Parathyroid adenoma (tissue), 2 donors: Measurements from ENCODE around the gene TRAFD1.
"Not testable (repeated sequence)": the region's sequence is repeated elsewhere in the genome, so short reads cannot be mapped to it uniquely, and the experiment has no call there.

ENCODE experiments used
- H2AFZ ChIP-seq: fragments of 300-600 bp; sonication (generic); one replicate; pipeline ENCODE4 v1.7.0; 2017; ENCODE audit warnings: antibody characterized with exemption, mild to moderate bottlenecking
- H3K27ac ChIP-seq: fragments of 300-600 bp; sonication (generic); one replicate; pipeline ENCODE4 v1.7.0; 2017
- H3K27me3 ChIP-seq: fragments of 300-600 bp; sonication (generic); one replicate; pipeline ENCODE4 v1.7.0; 2017; ENCODE audit warnings: low read length; ENCODE audit not compliant: control insufficient read depth, insufficient read depth
- H3K36me3 ChIP-seq: fragments of 300-600 bp; sonication (generic); one replicate; pipeline ENCODE4 v1.7.0; 2017; ENCODE audit warnings: low read length; ENCODE audit not compliant: control insufficient read depth, insufficient read depth
- H3K4me1 ChIP-seq: fragments of 300-600 bp; sonication (generic); one replicate; pipeline ENCODE4 v1.7.0; 2017; ENCODE audit warnings: control low read depth
- H3K4me2 ChIP-seq: fragments of 300-600 bp; sonication (generic); one replicate; pipeline ENCODE4 v1.7.0; 2017; ENCODE audit warnings: low read length
- H3K4me3 ChIP-seq: fragments of 300-600 bp; sonication (generic); one replicate; pipeline ENCODE4 v1.7.0; 2017; ENCODE audit warnings: low read depth, low read length
- H3K79me2 ChIP-seq: fragments of 300-600 bp; sonication (generic); one replicate; pipeline ENCODE4 v1.7.0; 2017; ENCODE audit warnings: control low read depth
- H3K9ac ChIP-seq: fragments of 300-600 bp; sonication (generic); one replicate; pipeline ENCODE4 v1.7.0; 2017; ENCODE audit warnings: mild to moderate bottlenecking
- H3K9me3 ChIP-seq: fragments of 300-600 bp; sonication (generic); one replicate; pipeline ENCODE4 v1.7.0; 2017; ENCODE audit warnings: low read length; ENCODE audit not compliant: control insufficient read depth
- CTCF ChIP-seq: fragments of 300-600 bp; sonication (generic); IDR thresholded peaks from one replicate; pipeline ENCODE4 v1.7.0; 2017; ENCODE audit warnings: antibody characterized with exemption, mild to moderate bottlenecking
- donor health status: primary hyperparathyroidism.

Gene TRAFD1

GRCh38 chr12:112103758-112104503 is 21.4 kb upstream of the TRAFD1 start:
- H3K27me3 ChIP-seq, result no peaks in the 10 kb centered on the region
- H3K4me1 ChIP-seq, result no peaks in the 10 kb centered on the region
- no peak overlapping the region for H2AFZ ChIP-seq
- TF ChIP-seq CTCF, result no peak
- peaks cover 40% of the 10 kb centered on the region for H3K79me2 ChIP-seq
- no peaks in the 10 kb centered on the region for H3K9me3 ChIP-seq
- no peak overlapping the region for H3K27ac ChIP-seq
- H3K9ac ChIP-seq, result no peak overlapping the region
- no peak overlapping the region for H3K4me2 ChIP-seq
- H3K36me3 ChIP-seq, result no peaks in the 10 kb centered on the region
- no peak overlapping the region for H3K4me3 ChIP-seq

DNA sequence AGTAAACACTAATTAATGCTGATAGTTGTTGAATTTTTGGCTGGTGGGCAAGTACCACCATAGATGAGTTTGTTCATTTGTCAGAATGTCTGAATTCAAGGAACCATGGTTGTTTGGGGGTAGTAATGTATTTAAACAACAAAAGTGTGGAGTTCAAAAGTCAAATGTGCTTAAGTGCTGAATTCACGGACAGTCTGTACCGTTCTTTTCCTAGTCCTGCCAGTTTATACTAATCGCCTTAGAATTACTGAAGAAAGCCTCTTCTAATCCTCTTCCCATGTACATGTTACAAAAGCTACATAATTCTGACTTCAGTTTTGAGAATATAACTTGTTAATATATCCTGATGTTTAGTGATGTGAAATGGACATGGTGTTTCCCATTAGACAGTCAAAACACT is 19.5 kb upstream of the TRAFD1 start:
- Histone ChIP-seq H3K36me3 (no peaks in the 10 kb centered on the region), H3K4me1 (no peaks in the 10 kb centered on the region), H3K79me2 (peaks cover 35% of the 10 kb centered on the region), H3K4me3 (no peak overlapping the region), H3K9ac (no peak overlapping the region), H3K9me3 (no peaks in the 10 kb centered on the region), H3K4me2 (no peak overlapping the region), H2AFZ (no peak overlapping the region), H3K27ac (no peak overlapping the region), H3K27me3 (no peaks in the 10 kb centered on the region)
- no peak for TF ChIP-seq CTCF

DNA sequence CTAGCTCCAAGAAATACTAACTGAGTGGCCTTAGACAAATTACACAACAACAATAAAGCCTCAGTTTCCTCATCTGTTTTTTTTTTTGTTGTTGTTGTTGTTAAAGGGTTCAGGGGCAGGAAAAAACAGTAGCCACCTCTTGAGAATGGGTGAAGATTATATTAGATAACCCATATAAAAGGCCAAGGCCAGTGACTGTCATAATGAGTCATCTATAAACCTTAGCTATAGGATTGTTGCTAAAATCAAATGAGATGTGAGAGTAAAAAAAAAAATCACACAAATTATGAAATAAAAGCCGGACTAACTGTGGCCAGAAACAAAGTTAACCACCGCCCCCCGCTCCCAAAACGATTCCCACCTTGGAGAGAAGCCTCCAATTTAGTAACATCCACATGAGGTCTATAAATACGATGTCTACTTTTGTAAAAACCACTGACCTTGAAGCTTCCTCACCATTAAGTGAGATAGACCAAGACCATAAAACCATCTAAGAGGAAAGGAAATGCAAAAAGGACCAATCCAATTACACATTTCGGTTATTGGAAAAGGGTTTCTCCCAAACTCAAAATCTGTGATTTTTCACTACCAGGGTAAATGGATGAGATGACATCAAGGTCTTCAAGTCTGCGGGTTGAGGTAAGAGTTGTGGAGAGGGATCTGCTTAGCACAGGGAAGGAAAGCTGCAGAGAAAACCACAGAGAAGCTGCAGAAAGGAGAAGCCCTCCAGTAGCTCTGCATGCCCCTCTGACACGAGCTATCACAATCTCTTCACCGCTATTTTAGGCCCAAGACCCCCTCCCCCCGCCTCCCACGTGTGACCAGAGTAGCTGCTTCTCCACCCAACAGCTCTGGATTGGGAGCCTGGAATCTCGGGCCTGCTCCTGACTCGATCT is 17.8 kb upstream of the TRAFD1 start:
- Histone ChIP-seq H2AFZ (peak overlapping the region; percentile 63), H3K4me3 (peak overlapping the region; percentile 98), H3K27ac (peak overlapping the region; percentile 11), H3K27me3 (no peaks in the 10 kb centered on the region), H3K9me3 (no peaks in the 10 kb centered on the region), H3K4me1 (no peaks in the 10 kb centered on the region), H3K79me2 (peaks cover 28% of the 10 kb centered on the region), H3K4me2 (peak overlapping the region; percentile 87), H3K36me3 (no peaks in the 10 kb centered on the region), H3K9ac (peak overlapping the region; percentile 50)
- no peak for TF ChIP-seq CTCF

DNA sequence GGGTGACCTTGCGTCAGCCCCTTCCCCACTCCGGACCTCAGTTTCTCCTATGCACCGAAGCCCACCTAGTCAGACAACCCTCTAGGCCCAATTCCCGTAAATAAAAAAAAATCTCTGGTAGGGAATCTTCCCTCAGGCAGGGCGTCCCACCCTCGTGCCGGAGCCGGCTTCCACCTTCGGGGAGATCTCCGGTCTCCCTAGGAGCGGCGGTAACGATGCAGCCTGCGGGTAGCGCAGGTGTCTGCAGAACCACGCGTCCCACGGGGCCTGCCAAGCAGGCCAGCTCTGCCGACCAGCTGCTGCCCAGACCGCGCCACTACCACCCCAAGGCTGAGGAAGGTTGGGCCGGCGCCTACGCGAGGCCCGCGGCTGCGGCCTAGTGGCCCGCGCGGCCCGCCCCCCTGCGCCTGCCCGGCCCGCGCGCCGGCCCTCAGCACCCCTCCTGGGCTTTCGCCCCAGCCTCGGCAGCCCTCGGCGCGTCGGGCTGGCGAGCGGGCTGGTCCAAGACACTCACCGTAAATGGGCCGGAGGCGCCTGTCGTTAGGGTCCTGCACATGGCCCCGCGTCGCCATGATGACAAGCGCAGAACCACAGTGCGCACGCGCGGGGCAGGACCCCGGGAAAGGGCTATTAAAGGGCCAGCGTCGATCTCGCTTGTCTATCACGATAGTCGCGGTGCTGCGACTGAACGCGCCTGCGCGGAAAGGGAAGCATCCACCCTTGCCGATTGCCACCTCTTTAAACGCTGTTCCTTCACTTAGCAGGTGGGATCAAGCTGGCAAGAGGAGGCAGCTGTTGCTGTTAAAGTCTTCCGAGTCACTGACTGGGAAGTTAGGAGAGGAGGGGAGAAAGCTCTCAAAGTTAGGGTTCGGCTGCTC is 16.9 kb upstream of the TRAFD1 start, which contains the start of gene NAA25:
TSS of gene NAA25 (minus strand) at position 582 of the 878 bp plus-strand sequence. CDS start at position 572, 10 bp downstream.
- Histone ChIP-seq H3K4me2 (peak within 1 kb of the TSS; percentile 87), H3K4me1 (no peaks in the 10 kb centered on the region), H3K27ac (peak within 1 kb of the TSS; percentile 74), H3K4me3 (peak within 1 kb of the TSS; percentile 98), H3K79me2 (peaks cover 21% of the 10 kb centered on the region), H3K9me3 (no peaks in the 10 kb centered on the region), H3K9ac (peak within 1 kb of the TSS; percentile 50), H3K27me3 (no peaks in the 10 kb centered on the region), H3K36me3 (no peaks in the 10 kb centered on the region), H2AFZ (peak within 1 kb of the TSS; percentile 84)
- no peak for TF ChIP-seq CTCF

- H3K4me1 ChIP-seq, H3K9me3 ChIP-seq, H3K4me2 ChIP-seq, H3K4me3 ChIP-seq, H3K79me2 ChIP-seq, H3K36me3 ChIP-seq, H2AFZ ChIP-seq, H3K9ac ChIP-seq, H3K27me3 ChIP-seq, H3K27ac ChIP-seq: not testable (repeated sequence)
Observed at GRCh38 chr12:112110787-112111662, 14.3 kb upstream of the TRAFD1 start.
